A549 (cell line): Measurements from ENCODE around the gene IQCN. TPM values are rescaled to one million over a fixed set of nuclear protein-coding genes. Genes with fewer than 3 reads are reported as not detected.

Experiments
- ATAC-seq, 2 experiments: fragments of 200-7000 bp in 1 of 2; fragments of >200 bp in 1 of 2; cut with Nextera tagmentation in 1 of 2; cut with Tn5 transposase in 1 of 2; 3 replicates each; pipeline versions ENCODE4 v1.8.0 to v1.9.1; 2018 to 2020; ENCODE audit warnings: mild to moderate bottlenecking in 1 of 2, moderate library complexity in 1 of 2
- CTCF ChIA-PET: fragments of 300-600 bp; sonication (Branson Sonifier 250); formaldehyde crosslinking; extraction: SDS; loops from one replicate; lab custom pipeline; 2021; ENCODE audit warnings: antibody characterized with exemption, inconsistent platforms; lab: Yijun Ruan, JAX
- POLR2A ChIA-PET: fragments of 350-600 bp; formaldehyde crosslinking; extraction: SDS; loops from one replicate; lab custom pipeline; 2021; ENCODE audit warnings: antibody characterized with exemption, inconsistent platforms; lab: Yijun Ruan, JAX
- DNase-seq, 2 experiments: peaks; one replicate each; pipeline versions ENCODE4 v3.0.0 to v3.0.0-alpha.2; 2011 to 2016; ENCODE audit warnings: low read depth in 1 of 2, low spot score in 1 of 2
- FAIRE-seq: peaks from 2 replicates; lab custom pipeline; 2011; peaks lifted over from hg19 to GRCh38; lab: Jason Lieb, UNC
- H3K27ac ChIP-seq, 2 experiments: fragments of >200 bp; sonication (Bioruptor Twin); formaldehyde crosslinking; 3 replicates each; pipeline ENCODE4 v1.5.1; 2016 to 2017
- H3K4me1 ChIP-seq: fragments of >200 bp; sonication (Bioruptor Twin); formaldehyde crosslinking; 3 replicates; pipeline ENCODE4 v1.6.1; 2016
- H3K4me2 ChIP-seq: fragments of >200 bp; sonication (Bioruptor Twin); formaldehyde crosslinking; 3 replicates; pipeline ENCODE4 v1.6.1; 2016
- H3K4me3 ChIP-seq: fragments of >200 bp; sonication (Bioruptor Twin); formaldehyde crosslinking; 3 replicates; pipeline ENCODE4 v1.5.1; 2016
- H3K9me3 ChIP-seq: fragments of >200 bp; sonication (Bioruptor Twin); formaldehyde crosslinking; 3 replicates; pipeline ENCODE4 v1.6.1; 2016
- CHD2 ChIP-seq: fragments of 150-350 bp; IDR thresholded peaks from 2 replicates; pipeline ENCODE4 v1.6.1; 2014; ENCODE audit warnings: low read length; ENCODE audit not compliant: partially characterized antibody
- FOSB ChIP-seq: fragments of 250-450 bp; sonication (Bioruptor Pico); IDR thresholded peaks from 2 replicates; pipeline ENCODE4 v1.5.0; 2020; ENCODE audit warnings: mild to moderate bottlenecking, moderate library complexity
- FOSL2 ChIP-seq, 2 experiments: fragments of 450-650 bp in 1 of 2; fragments of >200 bp in 1 of 2; sonication (Bioruptor Twin) in 1 of 2; formaldehyde crosslinking; IDR thresholded peaks; 2 replicates each; pipeline versions ENCODE4 v1.5.0 to v1.6.1; 2016 to 2020; ENCODE audit warnings: mild to moderate bottlenecking in 1 of 2, moderate library complexity in 1 of 2
- HOXB5 ChIP-seq: fragments of 250-450 bp; sonication (Bioruptor Pico); IDR thresholded peaks from 2 replicates; pipeline ENCODE4 v1.5.0; 2020; ENCODE audit warnings: mild to moderate bottlenecking, moderate library complexity
- JUN ChIP-seq, 2 experiments: fragments of >200 bp; sonication (Bioruptor Twin); formaldehyde crosslinking; IDR thresholded peaks; 2 replicates in 1 of 2; 3 replicates in 1 of 2; pipeline ENCODE4 v1.6.1; 2016 to 2017
- JUNB ChIP-seq: fragments of >200 bp; sonication (Bioruptor Twin); formaldehyde crosslinking; IDR thresholded peaks from 2 replicates; pipeline ENCODE4 v1.6.1; 2016
- KDM1A ChIP-seq: fragments of 200-600 bp; sonication (generic); IDR thresholded peaks from 2 replicates; pipeline ENCODE4 v1.6.1; 2016; ENCODE audit warnings: low read depth, mild to moderate bottlenecking
- KDM5A ChIP-seq: fragments of 200-600 bp; sonication (generic); IDR thresholded peaks from 2 replicates; pipeline ENCODE4 v1.6.1; 2016; ENCODE audit warnings: antibody characterized with exemption, mild to moderate bottlenecking
- MYC ChIP-seq: IDR thresholded peaks from 2 replicates; pipeline ENCODE4 v1.6.1; 2012; ENCODE audit warnings: mild to moderate bottlenecking, inconsistent platforms, low read length, improper control_type of control experiment, borderline replicate concordance
- PHF8 ChIP-seq: fragments of 200-600 bp; sonication (generic); IDR thresholded peaks from 2 replicates; pipeline ENCODE4 v1.6.1; 2016; ENCODE audit warnings: low read depth, mild to moderate bottlenecking, antibody characterized with exemption, moderate library complexity, borderline replicate concordance
- POLR2A ChIP-seq: IDR thresholded peaks from 2 replicates; pipeline ENCODE4 v1.6.1; 2012; ENCODE audit warnings: mild to moderate bottlenecking, low read length
- RFX5 ChIP-seq: fragments of 450-650 bp; IDR thresholded peaks from 2 replicates; pipeline ENCODE4 v1.7.1; 2014; ENCODE audit warnings: antibody characterized with exemption, mild to moderate bottlenecking, moderate library complexity
- RNF2 ChIP-seq: fragments of 200-600 bp; sonication (generic); IDR thresholded peaks from 2 replicates; pipeline ENCODE4 v1.6.1; 2016; ENCODE audit warnings: low read depth, mild to moderate bottlenecking, antibody characterized with exemption, moderate library complexity, borderline replicate concordance
- TFCP2L1 ChIP-seq: fragments of 250-450 bp; sonication (Bioruptor Pico); IDR thresholded peaks from 2 replicates; pipeline ENCODE4 v1.5.0; 2021; ENCODE audit warnings: mild to moderate bottlenecking
- TP53 ChIP-seq: fragments of 250-450 bp; sonication (Bioruptor Pico); IDR thresholded peaks from 2 replicates; pipeline ENCODE4 v1.5.0; 2021; ENCODE audit warnings: mild to moderate bottlenecking, moderate library complexity
- WGBS: methylation state at CpG from one replicate; pipeline ENCODE4 v1.1.6; 2017; ENCODE audit errors: missing lambda C conversion rate; 5-methylcytosine and 5-hydroxymethylcytosine counted together
- polyA plus RNA-seq, 4 experiments: library from polyadenylated mRNA; depleted of rRNA in 3 of 4; stranded (reverse); fragments of >200 nt; fragmentation: RNase III in 1 of 4; extraction: RNeasy Plus Mini Kit Qiagen cat#74134 plus additional on column Dnase treatment in 1 of 4; gene quantifications; 2 replicates in 3 of 4; 3 replicates in 1 of 4; pipeline ENCODE4 v1.2.3, GENCODE V29; 2011 to 2017
- TF ChIP-seq, protein P1 (sequence below): IDR thresholded peaks from 2 replicates; pipeline ENCODE4 v1.6.1; 2012
- TF ChIP-seq, protein P2 (sequence below): fragments of >200 bp; sonication (Bioruptor Twin); formaldehyde crosslinking; IDR thresholded peaks from 2 replicates; pipeline ENCODE4 v1.6.1; 2016
- TF ChIP-seq, protein P3 (sequence below): fragments of 200-600 bp; sonication (generic); IDR thresholded peaks from 2 replicates; pipeline ENCODE4 v1.6.1; 2016; ENCODE audit warnings: antibody characterized with exemption, mild to moderate bottlenecking, moderate library complexity
- TF ChIP-seq, protein P4 (sequence below): fragments of >200 bp; sonication (Bioruptor Twin); formaldehyde crosslinking; IDR thresholded peaks from 3 replicates; pipeline ENCODE4 v1.6.1; 2016

The IQCN gene
- polyA plus RNA-seq, 2 of the 4 experiments (the other 2 are of a cell fraction), result 0.34 to 0.50 TPM

DNA sequence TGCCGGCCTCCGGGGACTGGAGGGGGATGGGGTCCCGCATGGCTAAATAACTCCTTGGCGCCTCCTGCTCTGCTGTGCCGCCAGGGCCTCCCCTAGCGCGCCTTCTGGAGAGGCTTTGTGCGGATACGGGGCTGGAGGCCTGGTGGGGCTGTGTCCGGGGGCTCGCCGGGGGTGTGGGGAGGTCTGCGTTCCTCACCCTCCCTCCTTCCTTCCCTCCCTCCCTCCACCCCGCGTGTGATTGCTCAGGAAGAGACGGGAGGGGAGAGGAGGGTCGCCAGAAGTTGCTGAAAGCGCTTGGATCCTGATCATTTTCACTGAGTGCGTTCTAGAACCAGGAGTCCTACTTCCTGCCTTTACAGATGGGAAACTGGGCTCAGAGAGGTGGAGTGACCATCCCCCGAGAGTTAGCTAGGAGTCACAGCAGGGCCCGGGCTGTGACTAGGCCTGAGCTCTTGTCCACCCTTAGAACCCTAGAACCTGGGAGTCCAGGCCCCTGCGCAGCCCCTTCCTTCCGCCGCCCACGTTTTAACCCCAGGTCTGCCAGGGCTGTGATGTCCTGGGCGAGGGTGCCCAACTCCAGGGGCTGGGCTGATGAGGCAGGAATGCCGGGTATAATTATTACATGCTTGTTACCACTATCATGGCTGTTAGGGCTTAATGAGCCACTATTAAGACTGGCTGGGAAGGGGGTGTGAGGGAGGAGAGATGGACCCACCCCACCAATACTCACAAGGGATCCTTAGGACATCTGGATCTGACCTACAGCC lies 8.0 kb upstream of the IQCN start (continued):
- TF ChIP-seq, protein P1, sequence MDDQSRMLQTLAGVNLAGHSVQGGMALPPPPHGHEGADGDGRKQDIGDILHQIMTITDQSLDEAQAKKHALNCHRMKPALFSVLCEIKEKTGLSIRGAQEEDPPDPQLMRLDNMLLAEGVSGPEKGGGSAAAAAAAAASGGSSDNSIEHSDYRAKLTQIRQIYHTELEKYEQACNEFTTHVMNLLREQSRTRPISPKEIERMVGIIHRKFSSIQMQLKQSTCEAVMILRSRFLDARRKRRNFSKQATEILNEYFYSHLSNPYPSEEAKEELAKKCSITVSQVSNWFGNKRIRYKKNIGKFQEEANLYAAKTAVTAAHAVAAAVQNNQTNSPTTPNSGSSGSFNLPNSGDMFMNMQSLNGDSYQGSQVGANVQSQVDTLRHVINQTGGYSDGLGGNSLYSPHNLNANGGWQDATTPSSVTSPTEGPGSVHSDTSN, result 0 out of 2 replicates have a peak, but pooled peaks have one; percentile 23
- no peak for TF ChIP-seq RNF2
- no peak for TF ChIP-seq RFX5
- TF ChIP-seq, protein P2, sequence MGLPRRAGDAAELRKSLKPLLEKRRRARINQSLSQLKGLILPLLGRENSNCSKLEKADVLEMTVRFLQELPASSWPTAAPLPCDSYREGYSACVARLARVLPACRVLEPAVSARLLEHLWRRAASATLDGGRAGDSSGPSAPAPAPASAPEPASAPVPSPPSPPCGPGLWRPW, result no peak
- TF ChIP-seq FOSB (CRISPR knock-in tag), result peak; percentile 24; the same call in 1 of the 2 replicates
- TF ChIP-seq KDM1A, result no peak
- TF ChIP-seq KDM5A, result no peak

DNA sequence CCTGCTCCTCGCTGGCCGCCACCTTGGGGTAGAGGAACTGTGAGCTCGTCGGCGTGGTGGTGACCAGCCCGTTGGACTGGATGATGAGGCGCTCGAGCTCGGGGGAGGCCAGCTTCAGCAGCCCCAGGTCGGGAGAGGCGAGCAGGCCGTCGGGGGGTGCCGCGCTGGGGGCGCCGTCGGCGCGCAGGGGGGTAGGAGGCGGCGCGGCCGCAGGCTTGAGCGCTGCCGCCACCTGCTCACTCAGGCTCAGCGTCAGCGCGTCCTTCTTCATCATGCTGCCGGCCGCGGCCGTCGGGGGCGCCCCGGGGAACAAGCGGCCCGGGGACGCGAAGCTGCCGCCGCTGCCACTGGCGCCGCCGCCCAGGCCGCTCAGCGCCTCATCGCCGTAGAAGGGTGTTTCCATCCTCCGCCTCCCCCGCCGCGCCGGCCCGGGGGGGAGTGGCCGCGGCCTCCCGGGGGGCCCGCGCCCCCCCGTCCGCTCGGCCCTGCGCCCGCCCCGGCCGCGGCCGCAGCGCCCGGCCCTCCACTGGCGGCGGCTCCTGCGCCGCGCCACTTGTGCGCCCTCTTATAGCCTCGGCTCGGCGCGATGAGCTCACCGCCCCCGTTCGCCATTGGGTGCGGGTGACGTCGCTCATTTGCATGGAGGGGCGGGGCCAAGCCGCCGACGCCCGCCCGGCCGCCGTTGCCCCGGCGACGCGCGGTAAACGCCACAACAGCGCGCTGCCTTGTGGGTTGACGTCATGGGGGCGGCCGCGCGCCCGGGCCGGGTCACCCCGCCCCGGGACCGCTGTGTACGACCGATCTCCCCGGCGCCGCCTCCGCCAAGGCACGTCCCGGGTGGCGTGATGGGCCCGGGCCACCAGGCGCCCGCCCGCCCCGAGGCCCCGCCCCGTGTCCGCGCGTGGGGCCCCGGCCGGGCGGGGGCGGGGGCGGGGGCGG lies 7.1 kb upstream of the IQCN start, which contains the start of gene JUND:
Gene JUND (minus strand): TSS at position 541 of the 939 bp plus-strand sequence. CDS start 138 bp downstream, at position 403.
- H3K9me3 ChIP-seq, result no peaks in the 10 kb centered on the region
- peak within 1 kb of the TSS; percentile 96 to 99 for H3K27ac ChIP-seq
- peak; percentile 62 to 98 for DNase-seq
- WGBS, result no CpG with 5 or more reads among the region's 138 CpGs
- ChIA-PET POLR2A (interaction anchor here (0.5 to 5.8 kb wide), 38 partner anchors 9 to 172 kb away, joined by 3 to 235 read pairs (median 6); partner anchors contain the start of genes GDF15, LSM4, MPV17L2 and PGPEP1), CTCF (interaction anchor here (0.9 to 10.2 kb wide), 11 partner anchors 10 to 138 kb away, joined by 3 to 158 read pairs (median 4); partner anchors contain the start of genes LSM4 and SSBP4)
- H3K4me1 ChIP-seq, result peaks cover 26% of the 10 kb centered on the region
- peak within 1 kb of the TSS; percentile 86 for H3K4me2 ChIP-seq
- peak; percentile 64 to 72 for ATAC-seq
- no peak for TF ChIP-seq CHD2
- TF ChIP-seq, protein P1, result peak; percentile 82; the same call in 1 of the 2 replicates
- TF ChIP-seq JUNB, result peak; percentile 27; the same call in 1 of the 2 replicates
- TF ChIP-seq, protein P3, sequence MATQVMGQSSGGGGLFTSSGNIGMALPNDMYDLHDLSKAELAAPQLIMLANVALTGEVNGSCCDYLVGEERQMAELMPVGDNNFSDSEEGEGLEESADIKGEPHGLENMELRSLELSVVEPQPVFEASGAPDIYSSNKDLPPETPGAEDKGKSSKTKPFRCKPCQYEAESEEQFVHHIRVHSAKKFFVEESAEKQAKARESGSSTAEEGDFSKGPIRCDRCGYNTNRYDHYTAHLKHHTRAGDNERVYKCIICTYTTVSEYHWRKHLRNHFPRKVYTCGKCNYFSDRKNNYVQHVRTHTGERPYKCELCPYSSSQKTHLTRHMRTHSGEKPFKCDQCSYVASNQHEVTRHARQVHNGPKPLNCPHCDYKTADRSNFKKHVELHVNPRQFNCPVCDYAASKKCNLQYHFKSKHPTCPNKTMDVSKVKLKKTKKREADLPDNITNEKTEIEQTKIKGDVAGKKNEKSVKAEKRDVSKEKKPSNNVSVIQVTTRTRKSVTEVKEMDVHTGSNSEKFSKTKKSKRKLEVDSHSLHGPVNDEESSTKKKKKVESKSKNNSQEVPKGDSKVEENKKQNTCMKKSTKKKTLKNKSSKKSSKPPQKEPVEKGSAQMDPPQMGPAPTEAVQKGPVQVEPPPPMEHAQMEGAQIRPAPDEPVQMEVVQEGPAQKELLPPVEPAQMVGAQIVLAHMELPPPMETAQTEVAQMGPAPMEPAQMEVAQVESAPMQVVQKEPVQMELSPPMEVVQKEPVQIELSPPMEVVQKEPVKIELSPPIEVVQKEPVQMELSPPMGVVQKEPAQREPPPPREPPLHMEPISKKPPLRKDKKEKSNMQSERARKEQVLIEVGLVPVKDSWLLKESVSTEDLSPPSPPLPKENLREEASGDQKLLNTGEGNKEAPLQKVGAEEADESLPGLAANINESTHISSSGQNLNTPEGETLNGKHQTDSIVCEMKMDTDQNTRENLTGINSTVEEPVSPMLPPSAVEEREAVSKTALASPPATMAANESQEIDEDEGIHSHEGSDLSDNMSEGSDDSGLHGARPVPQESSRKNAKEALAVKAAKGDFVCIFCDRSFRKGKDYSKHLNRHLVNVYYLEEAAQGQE, result 0 out of 2 replicates have a peak, but pooled peaks have one; percentile 14
- peak; percentile 92 for TF ChIP-seq POLR2A
- TF ChIP-seq FOSB (CRISPR knock-in tag), result no peak
- peak; percentile 53; the same call in 1 of the 2 replicates for TF ChIP-seq PHF8
- peak; percentile 87 to 97 for TF ChIP-seq JUN (IDR thresholded peaks at IDR 0.05)
- no peak for TF ChIP-seq MYC
- TF ChIP-seq TFCP2L1 (CRISPR knock-in tag), result no peak
- no peak for TF ChIP-seq FOSL2 (IDR thresholded peaks at IDR 0.05)
- peak; percentile 56 for TF ChIP-seq FOSL2 (CRISPR knock-in tag; IDR thresholded peaks at IDR 0.05)
- no peak for TF ChIP-seq HOXB5
- TF ChIP-seq, protein P4, sequence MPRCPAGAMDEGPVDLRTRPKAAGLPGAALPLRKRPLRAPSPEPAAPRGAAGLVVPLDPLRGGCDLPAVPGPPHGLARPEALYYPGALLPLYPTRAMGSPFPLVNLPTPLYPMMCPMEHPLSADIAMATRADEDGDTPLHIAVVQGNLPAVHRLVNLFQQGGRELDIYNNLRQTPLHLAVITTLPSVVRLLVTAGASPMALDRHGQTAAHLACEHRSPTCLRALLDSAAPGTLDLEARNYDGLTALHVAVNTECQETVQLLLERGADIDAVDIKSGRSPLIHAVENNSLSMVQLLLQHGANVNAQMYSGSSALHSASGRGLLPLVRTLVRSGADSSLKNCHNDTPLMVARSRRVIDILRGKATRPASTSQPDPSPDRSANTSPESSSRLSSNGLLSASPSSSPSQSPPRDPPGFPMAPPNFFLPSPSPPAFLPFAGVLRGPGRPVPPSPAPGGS, result peak; percentile 89; the same call in 2 of the 3 replicates
- TF ChIP-seq TP53 (CRISPR knock-in tag), result peak; percentile 56; the same call in 1 of the 2 replicates
- H3K4me3 ChIP-seq, result peak within 1 kb of the TSS; percentile 97
- FAIRE-seq, result no peak
